Naive thymus-derived CD8-positive, alpha-beta T cell (primary cell): ENCODE results near the gene DHPS. TPM values are rescaled to one million over a fixed set of nuclear protein-coding genes. Genes with fewer than 3 reads are reported as not detected.

Experiments
- ATAC-seq, 2 donors: fragments of 150-1000 bp; cut with Tn5 transposase in 1 of 2; sonication (Bioruptor Pico), chemical (Tn5 transposase) in 1 of 2; 1 replicate in 1 of 2; 2 replicates in 1 of 2; pipeline ENCODE4 v1.10.0; 2021; ENCODE audit warnings: mild to moderate bottlenecking in 2 of 2, moderate library complexity in 2 of 2
- POLR2A ChIA-PET: fragments of 350-600 bp; sonication (Branson Sonifier 250); formaldehyde crosslinking; loops from one replicate; lab custom pipeline; 2021; ENCODE audit warnings: antibody characterized with exemption; lab: Charles Lee
- DNase-seq, 10 donors: peaks; one replicate each; pipeline versions ENCODE4 v3.0.0 to v3.0.0-alpha.2; 2020 to 2022
- H3K27ac Mint-ChIP-seq, 10 donors: one replicate each; pipeline ENCODE4 v1.8.0; 2020 to 2022; ENCODE audit warnings: mild to moderate bottlenecking in 10 of 10, mixed read lengths in 10 of 10, moderate library complexity in 4 of 10, inconsistent platforms in 1 of 10
- H3K27me3 Mint-ChIP-seq, 5 donors: one replicate each; pipeline ENCODE4 v1.8.0; 2021 to 2022; ENCODE audit warnings: mixed read lengths in 5 of 5
- H3K36me3 Mint-ChIP-seq, 3 donors: one replicate each; pipeline ENCODE4 v1.8.0; 2020 to 2022; ENCODE audit warnings: mixed read lengths in 3 of 3, mild to moderate bottlenecking in 2 of 3, inconsistent platforms in 1 of 3
- H3K4me1 Mint-ChIP-seq, 4 donors: one replicate each; pipeline ENCODE4 v1.8.0; 2021 to 2022; ENCODE audit warnings: mixed read lengths in 4 of 4
- H3K4me3 Mint-ChIP-seq, 10 donors: one replicate each; pipeline ENCODE4 v1.8.0; 2020 to 2022; ENCODE audit warnings: mild to moderate bottlenecking in 10 of 10, mixed read lengths in 10 of 10, moderate library complexity in 6 of 10, inconsistent platforms in 1 of 10
- H3K9me3 Mint-ChIP-seq, 9 donors: one replicate each; pipeline ENCODE4 v1.8.0; 2020 to 2022; ENCODE audit warnings: mixed read lengths in 9 of 9, mild to moderate bottlenecking in 3 of 9, inconsistent platforms in 1 of 9, moderate library complexity in 1 of 9
- polyA plus RNA-seq, 3 donors: library from polyadenylated mRNA; unstranded; fragments of 300-500 nt; fragmentation: Illumina TruSeq; gene quantifications; one replicate each; pipeline ENCODE4 v1.2.3, GENCODE V29; 2021
- total RNA-seq, 8 experiments: library from RNA in 2 of 8; stranded (reverse) in 2 of 8; gene quantifications; one replicate each; pipeline ENCODE4 v1.2.3 and lab custom pipeline; 2021 to 2026

The DHPS gene
- total and polyA plus RNA-seq, 5 experiments from 2014 or later: 74.8 to 224 (median 108) TPM

DNA sequence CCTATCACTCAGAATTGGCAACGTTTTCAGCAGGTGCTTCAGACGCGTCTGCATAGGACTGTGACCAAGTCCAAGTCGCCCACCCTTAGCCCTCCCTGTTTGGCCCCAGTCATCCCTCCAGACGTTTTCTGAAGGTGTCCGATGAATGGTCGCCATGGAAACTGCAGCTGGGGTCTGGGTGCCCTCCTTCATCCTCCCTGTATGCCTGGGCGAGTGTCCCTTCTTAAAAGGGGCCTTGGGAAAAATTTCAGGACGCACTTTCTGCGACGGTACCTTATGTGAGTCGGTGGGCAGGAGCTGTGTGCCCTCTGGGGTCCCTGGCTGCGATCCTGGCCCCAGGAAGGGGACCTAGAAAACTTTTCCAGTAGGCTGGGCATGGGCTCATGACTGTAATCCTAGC, 40.2 kb downstream of the DHPS start:
- Mint-ChIP-seq H3K36me3 (peaks cover 0 to 17% (median 0%) of the 10 kb centered on the region in 3 donors), H3K27me3 (no peaks in the 10 kb centered on the region), H3K27ac (peak overlapping the region in 1 of 10 donors; percentile 43), H3K4me1 (peaks cover 6 to 25% (median 14%) of the 10 kb centered on the region in 4 donors), H3K4me3 (peak overlapping the region in 3 of 10 donors; percentile 18 to 26 (median 24)), H3K9me3 (no peaks in the 10 kb centered on the region)
- DNase-seq (no peak), ATAC-seq (no peak)
- POLR2A ChIA-PET: interaction anchor here (2.1 kb wide), 1 partner anchor 28 kb away, joined by 12 read pairs; a partner anchor contains a TSS

- Mint-ChIP-seq H3K36me3 (peaks cover 0 to 10% (median 0%) of the 10 kb centered on the region in 3 donors), H3K9me3 (no peaks in the 10 kb centered on the region), H3K4me3 (peak overlapping the region; percentile 74 to 89 (median 82)), H3K27ac (peak overlapping the region; percentile 79 to 95 (median 93)), H3K4me1 (peaks cover 8 to 35% (median 21%) of the 10 kb centered on the region in 4 donors), H3K27me3 (no peaks in the 10 kb centered on the region)
- DNase-seq: peak; percentile 68 to 90 (median 81)
- ATAC-seq: peak; percentile 83 to 90
- POLR2A ChIA-PET: interaction anchor here (0.8 to 2.1 kb wide), 6 partner anchors 26 to 155 kb away, joined by 3 to 12 read pairs (median 4); partner anchors contain the start of genes GET3, MAN2B1, WDR83 and ZNF709
These were observed 41.6 kb downstream of the DHPS start for GRCh38 chr19:12639901-12640613.

DNA sequence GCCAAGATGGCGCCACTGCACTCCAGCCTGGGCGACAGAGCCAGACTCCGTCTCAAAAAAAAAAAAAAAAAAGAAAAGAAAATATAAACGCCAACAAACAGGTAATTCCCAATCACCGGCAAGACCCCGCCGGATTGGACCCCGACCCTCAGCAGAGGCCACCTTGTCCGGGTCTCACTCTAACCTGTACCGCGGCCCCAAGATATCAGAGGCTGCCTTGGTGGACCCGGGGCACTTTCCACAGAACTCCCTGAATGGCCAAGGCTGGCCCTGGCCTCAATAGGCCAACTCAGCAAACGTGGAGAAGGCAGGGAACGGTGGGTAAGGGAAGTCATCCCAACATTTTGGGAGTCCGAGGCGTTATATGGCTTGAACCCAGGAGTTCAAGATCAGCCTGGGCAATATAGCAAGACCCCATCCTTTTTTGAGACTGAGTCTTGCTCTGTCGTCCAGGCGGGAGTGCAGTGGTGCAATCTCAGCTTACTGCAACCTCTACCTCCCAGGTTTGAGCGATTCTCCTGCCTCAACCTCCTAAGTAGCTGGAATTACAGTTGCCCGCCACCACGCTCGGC, 43.0 kb downstream of the DHPS start:
- Mint-ChIP-seq H3K9me3 (no peaks in the 10 kb centered on the region), H3K27ac (no peak overlapping the region), H3K4me3 (no peak overlapping the region), H3K27me3 (no peaks in the 10 kb centered on the region), H3K4me1 (peaks cover 9 to 37% (median 24%) of the 10 kb centered on the region in 4 donors), H3K36me3 (peaks cover 0 to 5% (median 0%) of the 10 kb centered on the region in 3 donors)
- POLR2A ChIA-PET: interaction anchor here (0.7 kb wide), 2 partner anchors 9 to 25 kb away, joined by 3 read pairs; no protein-coding TSS in a partner anchor
- no peak for DNase-seq
- ATAC-seq: no peak

DNA sequence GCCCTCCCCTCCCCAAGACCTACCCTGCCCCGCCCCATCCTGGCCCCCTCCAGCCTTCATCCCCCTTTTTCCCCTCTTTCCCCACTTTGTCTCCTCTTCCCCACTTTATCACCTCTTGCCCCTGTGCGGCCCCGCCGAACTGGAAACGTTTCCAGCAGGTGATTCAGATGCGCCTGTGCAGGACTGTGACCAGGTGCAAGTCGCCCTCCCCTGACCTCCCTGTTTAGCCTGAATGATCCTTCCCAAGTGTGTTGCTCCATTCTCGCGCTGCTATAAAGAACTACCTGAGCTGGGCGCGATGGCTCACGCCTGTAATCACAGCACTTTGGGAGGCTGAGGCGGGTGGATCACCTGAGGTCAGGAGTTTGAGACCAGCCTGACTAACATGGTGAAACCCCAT, 45.0 kb downstream of the DHPS start:
- H3K36me3 Mint-ChIP-seq: peaks cover 0 to 5% (median 4%) of the 10 kb centered on the region in 3 donors
- peak overlapping the region in 3 of 10 donors; percentile 67 to 73 (median 69) for H3K27ac Mint-ChIP-seq
- H3K9me3 Mint-ChIP-seq: no peaks in the 10 kb centered on the region
- no peak for DNase-seq
- no peak overlapping the region for H3K4me3 Mint-ChIP-seq
- ATAC-seq: no peak
- POLR2A ChIA-PET: interaction anchor here (0.6 kb wide), 1 partner anchor 45 kb away, joined by 3 read pairs; no protein-coding TSS in a partner anchor
- peaks cover 9 to 41% (median 24%) of the 10 kb centered on the region in 4 donors for H3K4me1 Mint-ChIP-seq
- H3K27me3 Mint-ChIP-seq: no peaks in the 10 kb centered on the region

GRCh38 chr19:12629215-12629614, 52.5 kb downstream of the DHPS start:
- POLR2A ChIA-PET: interaction anchor here (0.6 kb wide), 1 partner anchor 10 kb away, joined by 11 read pairs; no protein-coding TSS in a partner anchor
- Mint-ChIP-seq H3K36me3 (peaks cover 7 to 67% (median 45%) of the 10 kb centered on the region in 3 donors), H3K4me1 (peaks cover 0 to 8% (median 0%) of the 10 kb centered on the region in 4 donors), H3K27me3 (no peaks in the 10 kb centered on the region), H3K27ac (peak overlapping the region in 1 of 10 donors; percentile 24), H3K9me3 (peaks cover 0 to 20% (median 9%) of the 10 kb centered on the region in 9 donors), H3K4me3 (no peak overlapping the region)
- no peak for DNase-seq
- ATAC-seq: no peak

- no peak for DNase-seq
- H3K9me3 Mint-ChIP-seq: peaks cover 0 to 20% (median 9%) of the 10 kb centered on the region in 9 donors
- H3K4me1 Mint-ChIP-seq: peaks cover 0 to 8% (median 1%) of the 10 kb centered on the region in 4 donors
- no peak overlapping the region for H3K4me3 Mint-ChIP-seq
- POLR2A ChIA-PET: no interaction called here
- no peaks in the 10 kb centered on the region for H3K27me3 Mint-ChIP-seq
- H3K36me3 Mint-ChIP-seq: peaks cover 7 to 76% (median 45%) of the 10 kb centered on the region in 3 donors
- H3K27ac Mint-ChIP-seq: no peak overlapping the region
- no peak for ATAC-seq
These were observed 53.3 kb downstream of the DHPS start for GRCh38 chr19:12628040-12629022.

GRCh38 chr19:12626958-12627357, 54.7 kb downstream of the DHPS start:
- Mint-ChIP-seq H3K36me3 (peaks cover 7 to 78% (median 42%) of the 10 kb centered on the region in 3 donors), H3K27me3 (no peaks in the 10 kb centered on the region), H3K4me3 (no peak overlapping the region), H3K27ac (peak overlapping the region in 1 of 10 donors; percentile 43), H3K4me1 (peaks cover 0 to 15% (median 5%) of the 10 kb centered on the region in 4 donors), H3K9me3 (peaks cover 0 to 20% (median 9%) of the 10 kb centered on the region in 9 donors)
- POLR2A ChIA-PET: no interaction called here
- ATAC-seq (no peak), DNase-seq (no peak)

Other genes with a start within 250 kb of the DHPS start
- gene ZNF443, start 240.9 kb downstream of the DHPS start, total RNA-seq: 1 to 10 TPM; 5.1 to 6.1 TPM
- gene ZNF443, start 240.9 kb downstream of the DHPS start, polyA plus RNA-seq: 1 to 10 TPM; 1.1 to 3.6 (median 2.0) TPM
- 1 to 10 TPM; 6.4 to 7.7 TPM for gene ZNF709, start 197.1 kb downstream of the DHPS start, total RNA-seq
- 1 to 10 TPM in 2 of 3 donors, under 1 TPM in 1; 0.60 to 2.8 (median 1.3) TPM for gene ZNF709, start 197.1 kb downstream of the DHPS start, polyA plus RNA-seq
- gene ZNF564, start 130.4 kb downstream of the DHPS start, total RNA-seq: 10 to 100 TPM; 35.4 to 38.4 TPM
- 10 to 100 TPM in 2 of 3 donors, 1 to 10 TPM in 1; 8.9 to 12.3 (median 10.0) TPM for gene ZNF564, start 130.4 kb downstream of the DHPS start, polyA plus RNA-seq
- 10 to 100 TPM; 14.4 to 15.4 TPM for gene ZNF490, start 71.1 kb downstream of the DHPS start, total RNA-seq
- 1 to 10 TPM; 3.7 to 6.8 (median 6.5) TPM for gene ZNF490, start 71.1 kb downstream of the DHPS start, polyA plus RNA-seq
- 10 to 100 TPM; 46.2 to 48.0 TPM for gene ZNF791, start 71.0 kb downstream of the DHPS start, total RNA-seq
- gene ZNF791, start 71.0 kb downstream of the DHPS start, polyA plus RNA-seq: 10 to 100 TPM; 14.2 to 18.6 (median 17.9) TPM
- gene MAN2B1, start 15.1 kb downstream of the DHPS start, total RNA-seq: 100 to 1,000 TPM in 1 of 2 experiments, 10 to 100 TPM in 1; 87.5 to 101 TPM
- gene MAN2B1, start 15.1 kb downstream of the DHPS start, polyA plus RNA-seq: 10 to 100 TPM; 33.9 to 55.4 (median 34.7) TPM
- 10 to 100 TPM; 17.6 to 22.7 TPM for gene WDR83, start 15.1 kb downstream of the DHPS start, total RNA-seq
- gene WDR83, start 15.1 kb downstream of the DHPS start, polyA plus RNA-seq: 10 to 100 TPM; 12.6 to 19.9 (median 12.9) TPM
- not detected for gene GNG14, start 6.1 kb upstream of the DHPS start, total RNA-seq
- not detected for gene GNG14, start 6.1 kb upstream of the DHPS start, polyA plus RNA-seq
- 1 to 10 TPM; 2.8 to 2.9 TPM for gene FBXW9, start 14.8 kb upstream of the DHPS start, total RNA-seq
- gene FBXW9, start 14.8 kb upstream of the DHPS start, polyA plus RNA-seq: 1 to 10 TPM; 4.3 to 5.7 (median 5.4) TPM
- gene TNPO2, start 42.1 kb upstream of the DHPS start, total RNA-seq: 10 to 100 TPM; 80.5 to 81.7 TPM
- 1 to 10 TPM; 2.0 to 3.1 (median 2.6) TPM for gene TNPO2, start 42.1 kb upstream of the DHPS start, polyA plus RNA-seq
- 100 to 1,000 TPM; 197 to 220 TPM for gene TRIR, start 52.8 kb upstream of the DHPS start, total RNA-seq
- 100 to 1,000 TPM; 181 to 206 (median 205) TPM for gene TRIR, start 52.8 kb upstream of the DHPS start, polyA plus RNA-seq
- gene GET3, start 55.6 kb upstream of the DHPS start, total RNA-seq: 10 to 100 TPM; 26.7 to 30.9 TPM
- gene GET3, start 55.6 kb upstream of the DHPS start, polyA plus RNA-seq: 10 to 100 TPM; 46.8 to 72.3 (median 55.7) TPM
- not detected for gene BEST2, start 69.9 kb upstream of the DHPS start, total RNA-seq
- gene BEST2, start 69.9 kb upstream of the DHPS start, polyA plus RNA-seq: not detected
- 10 to 100 TPM; 25.2 to 27.0 TPM for gene HOOK2, start 93.7 kb upstream of the DHPS start, total RNA-seq
- 1 to 10 TPM; 3.0 to 4.3 (median 3.2) TPM for gene HOOK2, start 93.7 kb upstream of the DHPS start, polyA plus RNA-seq
- 100 to 1,000 TPM in 1 of 2 experiments, 10 to 100 TPM in 1; 99.1 to 103 TPM for gene JUNB, start 109.6 kb upstream of the DHPS start, total RNA-seq
- gene JUNB, start 109.6 kb upstream of the DHPS start, polyA plus RNA-seq: 1,000 to 10,000 TPM in 2 of 3 donors, 100 to 1,000 TPM in 1; 845 to 1,468 (median 1,203) TPM
- 100 to 1,000 TPM; 108 to 112 TPM for gene PRDX2, start 119.9 kb upstream of the DHPS start, total RNA-seq
- 100 to 1,000 TPM; 253 to 362 (median 333) TPM for gene PRDX2, start 119.9 kb upstream of the DHPS start, polyA plus RNA-seq
- 1 to 10 TPM in 1 of 2 experiments, not detected in 1; 1.1 TPM for gene THSD8, start 120.2 kb upstream of the DHPS start, total RNA-seq
- gene THSD8, start 120.2 kb upstream of the DHPS start, polyA plus RNA-seq: 1 to 10 TPM in 2 of 3 donors, under 1 TPM in 1; 0.96 to 3.1 (median 1.0) TPM
- 10 to 100 TPM; 12.1 to 12.9 TPM for gene RNASEH2A, start 124.7 kb upstream of the DHPS start, total RNA-seq
- 10 to 100 TPM; 16.3 to 22.6 (median 21.9) TPM for gene RNASEH2A, start 124.7 kb upstream of the DHPS start, polyA plus RNA-seq
- gene RTBDN, start 152.7 kb upstream of the DHPS start, total RNA-seq: not detected
- gene RTBDN, start 152.7 kb upstream of the DHPS start, polyA plus RNA-seq: not detected
- gene MAST1, start 156.6 kb upstream of the DHPS start, total RNA-seq: 1 to 10 TPM in 1 of 2 experiments, under 1 TPM in 1; 0.26 to 1.3 TPM
- 1 to 10 TPM in 1 of 3 donors, under 1 TPM in 2; 0.22 to 4.4 (median 0.97) TPM for gene MAST1, start 156.6 kb upstream of the DHPS start, polyA plus RNA-seq
- gene DNASE2, start 199.6 kb upstream of the DHPS start, total RNA-seq: 10 to 100 TPM; 26.2 to 27.3 TPM
- 10 to 100 TPM; 46.1 to 49.5 (median 46.2) TPM for gene DNASE2, start 199.6 kb upstream of the DHPS start, polyA plus RNA-seq
- gene KLF1, start 205.3 kb upstream of the DHPS start, total RNA-seq: not detected
- gene KLF1, start 205.3 kb upstream of the DHPS start, polyA plus RNA-seq: under 1 TPM in 1 of 3 donors, not detected in 2; 0.45 TPM
- gene GCDH, start 209.3 kb upstream of the DHPS start, total RNA-seq: 10 to 100 TPM; 68.5 to 69.8 TPM
- 10 to 100 TPM; 18.0 to 20.7 (median 19.8) TPM for gene GCDH, start 209.3 kb upstream of the DHPS start, polyA plus RNA-seq
- gene SYCE2, start 237.4 kb upstream of the DHPS start, total RNA-seq: 1 to 10 TPM in 1 of 2 experiments, not detected in 1; 1.8 TPM
- not detected for gene SYCE2, start 237.4 kb upstream of the DHPS start, polyA plus RNA-seq